RWPE1 (cell line): Measurements from ENCODE around the gene USH1G.

ENCODE experiments used
- CTCF ChIA-PET: fragments of 350-600 bp; sonication (Branson Sonifier 250); formaldehyde crosslinking; extraction: SDS; loops from one replicate; lab custom pipeline; 2021; lab: Yijun Ruan, JAX
- POLR2A ChIA-PET: fragments of 400-600 bp; formaldehyde crosslinking; extraction: SDS; loops from one replicate; lab custom pipeline; 2020; ENCODE audit warnings: antibody characterized with exemption; ENCODE audit not compliant: low non-redundant PET; lab: Yijun Ruan, JAX
- DNase-seq: peaks from one replicate; pipeline ENCODE4 v3.0.0; 2012; ENCODE audit warnings: low spot score
- H3K27ac ChIP-seq: fragments of 450-650 bp; 2 replicates; pipeline ENCODE4 v1.5.1; 2017
- CTCF ChIP-seq: fragments of 450-650 bp; conservative IDR thresholded peaks from 2 replicates; pipeline ENCODE4 v1.5.1; 2017; ENCODE audit warnings: low read depth, mild to moderate bottlenecking

The USH1G gene

GRCh38 chr17:74968361-74968780, 45.3 kb upstream of the USH1G start:
- POLR2A ChIA-PET, result no interaction called here
- no peak overlapping the region for H3K27ac ChIP-seq
- no peak for TF ChIP-seq CTCF
- CTCF ChIA-PET, result interaction anchor here (0.6 to 1.2 kb wide), 2 partner anchors 10 to 488 kb away, joined by 3 to 5 read pairs; partner anchors contain the start of gene TMEM94
- no peak for DNase-seq

GRCh38 chr17:74964988-74965622, 42.0 kb upstream of the USH1G start:
- CTCF ChIA-PET, result interaction anchor here (1.4 kb wide), 1 partner anchor 41 kb away, joined by 5 read pairs; the partner anchor contains the start of gene OTOP2
- no peak for DNase-seq
- no peak for TF ChIP-seq CTCF
- no peak overlapping the region for H3K27ac ChIP-seq
- POLR2A ChIA-PET, result no interaction called here

DNA sequence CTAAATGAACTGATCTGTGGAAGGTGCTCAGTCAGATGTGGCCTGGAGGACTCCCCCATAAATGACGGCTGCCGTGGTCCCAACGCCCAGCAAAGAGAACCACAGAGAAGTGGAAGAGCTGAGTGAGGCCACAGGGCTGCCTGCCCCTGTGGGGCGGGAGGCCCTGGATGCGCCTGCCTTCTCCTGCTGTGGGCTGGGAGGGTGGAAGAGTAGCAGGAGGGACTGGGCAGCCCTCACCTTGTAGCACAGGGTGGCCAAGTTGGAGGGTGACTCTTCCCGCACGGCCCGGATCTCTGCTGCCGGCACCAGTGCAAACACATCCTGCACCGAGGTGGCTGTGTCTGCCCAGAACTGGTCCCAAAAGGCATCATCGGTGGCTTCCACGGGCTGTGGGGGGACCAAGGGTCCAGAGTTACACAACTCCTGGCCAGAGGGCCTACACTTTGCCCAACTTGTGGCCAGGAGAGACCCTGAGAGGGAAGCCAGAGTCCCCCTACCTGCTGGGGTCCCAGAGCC, 41.2 kb upstream of the USH1G start:
- POLR2A ChIA-PET, result no interaction called here
- CTCF ChIA-PET, result interaction anchor here (1.4 kb wide), 1 partner anchor 40 kb away, joined by 5 read pairs; the partner anchor contains the start of gene OTOP2
- no peak for DNase-seq
- TF ChIP-seq CTCF, result no peak
- H3K27ac ChIP-seq, result no peak overlapping the region

- no peak for DNase-seq
- TF ChIP-seq CTCF, result no peak
- ChIA-PET CTCF (interaction anchor here (1.4 kb wide), 1 partner anchor 40 kb away, joined by 5 read pairs; the partner anchor contains the start of gene OTOP2), POLR2A (no interaction called here)
- no peak overlapping the region for H3K27ac ChIP-seq
Observed at GRCh38 chr17:74963656-74964055, 40.6 kb upstream of the USH1G start.

- POLR2A ChIA-PET, result interaction anchor here (0.6 to 0.9 kb wide), 2 partner anchors 25 to 53 kb away, joined by 3 read pairs; partner anchors contain the start of gene CDR2L
Observed at GRCh38 chr17:74962622-74963394, 39.8 kb upstream of the USH1G start.

More at GRCh38 chr17:74962622-74963394, 39.8 kb upstream of the USH1G start:
- no peak for TF ChIP-seq CTCF
- H3K27ac ChIP-seq, result peak overlapping the region; percentile 11; the same call in 1 of the 2 replicates
- CTCF ChIA-PET, result interaction anchor here (0.7 to 3.0 kb wide), 9 partner anchors 9 to 239 kb away, joined by 3 to 35 read pairs (median 6); partner anchors contain the start of genes CDR2L, HID1, MRPL58 and OTOP2
- no peak for DNase-seq
